ENCODE data around the gene ROBO2. TPM values are rescaled to one million over a fixed set of nuclear protein-coding genes. Genes with fewer than 3 reads are reported as not detected.
A peak's percentile ranks its signal among the peaks of the same experiment; 100 is the strongest.

Gene ROBO2
- total RNA-seq, 1 experiment from 2014 or later = 0.16 TPM

DNA sequence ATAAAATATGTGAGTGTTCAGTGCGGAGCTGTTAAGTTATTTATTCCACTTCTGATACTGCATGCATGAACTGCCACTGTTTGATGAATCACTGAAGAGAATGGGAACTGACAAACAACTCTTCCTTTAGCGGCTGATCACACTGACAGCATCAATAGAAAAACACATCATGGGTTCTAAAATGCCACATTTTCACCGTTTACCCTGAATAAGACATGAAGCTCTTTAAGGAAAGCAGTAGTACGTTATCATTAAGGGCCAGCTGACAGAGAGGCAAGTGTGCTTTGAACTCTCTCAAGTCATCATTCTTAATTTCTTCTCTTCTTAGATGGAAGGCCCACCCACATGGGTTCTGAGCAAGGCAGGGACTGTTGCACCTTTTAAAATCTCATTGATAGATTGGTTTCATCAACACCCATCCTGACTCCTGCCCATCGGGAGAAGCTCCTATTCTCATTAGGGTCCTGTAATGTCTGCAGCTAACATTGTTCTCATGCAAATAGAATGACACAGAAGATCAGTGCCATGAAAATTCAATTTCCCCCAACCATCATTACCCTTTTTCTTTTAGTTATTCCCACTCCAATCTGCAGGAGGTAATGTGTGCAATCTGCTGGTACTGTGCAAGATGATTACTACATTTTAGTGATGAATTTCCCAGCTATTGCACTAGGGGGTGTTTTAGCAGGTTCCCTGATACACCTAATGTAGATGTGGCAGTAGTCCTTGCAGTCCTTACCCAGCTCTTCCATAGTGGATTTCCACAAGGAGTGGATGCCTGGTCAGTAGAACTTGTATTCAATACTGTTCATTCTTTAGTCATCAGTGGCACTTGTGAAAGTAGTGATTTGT is 119.1 kb downstream of the ROBO2 start:
- peak in 1 of 2 experiments; percentile 19 for DNase-seq

GRCh38 chr3:77160931-77161497 is 121.1 kb downstream of the ROBO2 start:
- Mint-ChIP-seq H3K9me3 (ENCODE audit: unreplicated experiment) (no peaks in the 10 kb centered on the region), H3K27ac (ENCODE audit: unreplicated experiment) (no peak overlapping the region), H3K4me1 (ENCODE audit: low read depth, unreplicated experiment) (no peaks in the 10 kb centered on the region), H3K4me3 (ENCODE audit: unreplicated experiment) (no peak overlapping the region), H3K36me3 (ENCODE audit: insufficient read depth, unreplicated experiment) (no peaks in the 10 kb centered on the region), H3K27me3 (ENCODE audit: insufficient read depth, unreplicated experiment) (no peaks in the 10 kb centered on the region)
- Histone ChIP-seq H3K4me3 (ENCODE audit: low read depth, low read length) (no peak overlapping the region), H3K36me3 (ENCODE audit: control insufficient read depth, insufficient read depth, low read length) (no peaks in the 10 kb centered on the region), H3K4me1 (no peaks in the 10 kb centered on the region), H3K9me3 (no peaks in the 10 kb centered on the region), H3K27me3 (replicated peaks; ENCODE audit: control insufficient read depth, insufficient read depth, low read length) (no peaks in the 10 kb centered on the region)
- intact Hi-C loops (cut with micrococcal nuclease; ENCODE audit: unreplicated experiment) = no loop called here
- TF ChIP-seq, protein P1, sequence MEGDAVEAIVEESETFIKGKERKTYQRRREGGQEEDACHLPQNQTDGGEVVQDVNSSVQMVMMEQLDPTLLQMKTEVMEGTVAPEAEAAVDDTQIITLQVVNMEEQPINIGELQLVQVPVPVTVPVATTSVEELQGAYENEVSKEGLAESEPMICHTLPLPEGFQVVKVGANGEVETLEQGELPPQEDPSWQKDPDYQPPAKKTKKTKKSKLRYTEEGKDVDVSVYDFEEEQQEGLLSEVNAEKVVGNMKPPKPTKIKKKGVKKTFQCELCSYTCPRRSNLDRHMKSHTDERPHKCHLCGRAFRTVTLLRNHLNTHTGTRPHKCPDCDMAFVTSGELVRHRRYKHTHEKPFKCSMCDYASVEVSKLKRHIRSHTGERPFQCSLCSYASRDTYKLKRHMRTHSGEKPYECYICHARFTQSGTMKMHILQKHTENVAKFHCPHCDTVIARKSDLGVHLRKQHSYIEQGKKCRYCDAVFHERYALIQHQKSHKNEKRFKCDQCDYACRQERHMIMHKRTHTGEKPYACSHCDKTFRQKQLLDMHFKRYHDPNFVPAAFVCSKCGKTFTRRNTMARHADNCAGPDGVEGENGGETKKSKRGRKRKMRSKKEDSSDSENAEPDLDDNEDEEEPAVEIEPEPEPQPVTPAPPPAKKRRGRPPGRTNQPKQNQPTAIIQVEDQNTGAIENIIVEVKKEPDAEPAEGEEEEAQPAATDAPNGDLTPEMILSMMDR (IDR thresholded peaks at IDR 0.05; ENCODE audit: insufficient read depth in 1 of 2, low read depth in 1 of 2, low read length in 1 of 2, severe bottlenecking in 1 of 2, unreplicated experiment in 1 of 2) = no peak
- POLR2A ChIA-PET = no interaction called here
- CTCF ChIA-PET = no interaction called here
- no TSS peak for BruUV-seq (replicated peaks)
- DNase-seq = no peak

More for the DNA sequence above, 119.1 kb downstream of the ROBO2 start:
- TF ChIP-seq, protein P1 (IDR thresholded peaks at IDR 0.05; ENCODE audit: insufficient read depth in 1 of 2, low read depth in 1 of 2, low read length in 1 of 2, severe bottlenecking in 1 of 2, unreplicated experiment in 1 of 2) = peak in 1 of 2 experiments; percentile 8
- H3K36me3 Mint-ChIP-seq (ENCODE audit: insufficient read depth, unreplicated experiment) = no peaks in the 10 kb centered on the region
- POLR2A ChIA-PET = no interaction called here
- CTCF ChIA-PET = interaction anchor here (1.5 kb wide), 1 partner anchor 120 kb away, joined by 7 read pairs; no protein-coding TSS in a partner anchor
- no peaks in the 10 kb centered on the region for H3K27me3 Mint-ChIP-seq (ENCODE audit: insufficient read depth, unreplicated experiment)
- BruUV-seq (replicated peaks) = no TSS peak
- H3K9me3 Mint-ChIP-seq (ENCODE audit: unreplicated experiment) = no peaks in the 10 kb centered on the region
- H3K4me3 ChIP-seq (ENCODE audit: low read depth, low read length) = no peak overlapping the region
- H3K4me1 Mint-ChIP-seq (ENCODE audit: low read depth, unreplicated experiment) = no peaks in the 10 kb centered on the region
- H3K4me1 ChIP-seq = no peaks in the 10 kb centered on the region
- H3K27me3 ChIP-seq (replicated peaks; ENCODE audit: control insufficient read depth, insufficient read depth, low read length) = no peaks in the 10 kb centered on the region
- no peaks in the 10 kb centered on the region for H3K9me3 ChIP-seq
- intact Hi-C loops (cut with micrococcal nuclease; ENCODE audit: unreplicated experiment) = loop anchor here (1.0 kb wide), 1 partner anchor 96 kb away; no protein-coding TSS in a partner anchor
- no peak overlapping the region for H3K4me3 Mint-ChIP-seq (ENCODE audit: unreplicated experiment)
- no peaks in the 10 kb centered on the region for H3K36me3 ChIP-seq (ENCODE audit: control insufficient read depth, insufficient read depth, low read length)
- no peak overlapping the region for H3K27ac Mint-ChIP-seq (ENCODE audit: unreplicated experiment)

- intact Hi-C loops (cut with micrococcal nuclease; ENCODE audit: unreplicated experiment) = no loop called here
- H3K4me3 Mint-ChIP-seq (ENCODE audit: unreplicated experiment) = no peak overlapping the region
- Histone ChIP-seq H3K4me1 (no peaks in the 10 kb centered on the region), H3K4me3 (ENCODE audit: low read depth, low read length) (no peak overlapping the region), H3K27me3 (replicated peaks; ENCODE audit: control insufficient read depth, insufficient read depth, low read length) (no peaks in the 10 kb centered on the region), H3K36me3 (ENCODE audit: control insufficient read depth, insufficient read depth, low read length) (no peaks in the 10 kb centered on the region), H3K9me3 (no peaks in the 10 kb centered on the region)
- ChIA-PET POLR2A (no interaction called here), CTCF (no interaction called here)
- no peaks in the 10 kb centered on the region for H3K27me3 Mint-ChIP-seq (ENCODE audit: insufficient read depth, unreplicated experiment)
- TF ChIP-seq, protein P1 (IDR thresholded peaks at IDR 0.05; ENCODE audit: insufficient read depth in 1 of 2, low read depth in 1 of 2, low read length in 1 of 2, severe bottlenecking in 1 of 2, unreplicated experiment in 1 of 2) = no peak
- DNase-seq = no peak
- H3K9me3 Mint-ChIP-seq (ENCODE audit: unreplicated experiment) = no peaks in the 10 kb centered on the region
- H3K27ac Mint-ChIP-seq (ENCODE audit: unreplicated experiment) = no peak overlapping the region
- no TSS peak for BruUV-seq (replicated peaks)
- no peaks in the 10 kb centered on the region for H3K4me1 Mint-ChIP-seq (ENCODE audit: low read depth, unreplicated experiment)
- H3K36me3 Mint-ChIP-seq (ENCODE audit: insufficient read depth, unreplicated experiment) = no peaks in the 10 kb centered on the region
Observed at GRCh38 chr3:77169823-77170222, 129.9 kb downstream of the ROBO2 start.

Measured in Caco-2 (cell line).